GM12891 (cell line): ENCODE data around the gene FAM219A.

Experiments
- PAX5 ChIP-seq: IDR thresholded peaks from 2 replicates; pipeline ENCODE4 v1.6.1; 2011; ENCODE audit warnings: low read length, moderate library complexity, mild to moderate bottlenecking; ENCODE audit not compliant: insufficient read depth, severe bottlenecking
- POLR2A ChIP-seq: IDR thresholded peaks from 2 replicates; pipeline ENCODE4 v1.6.1; 2011; ENCODE audit warnings: low read depth, low read length, control low read depth
- POLR2AphosphoS5 ChIP-seq: IDR thresholded peaks from 2 replicates; pipeline ENCODE4 v1.6.1; 2011; ENCODE audit warnings: low read depth, low read length, control low read depth
- POU2F2 ChIP-seq: IDR thresholded peaks from 2 replicates; pipeline ENCODE4 v1.6.1; 2011; ENCODE audit warnings: low read depth, mild to moderate bottlenecking, control low read depth, low read length, moderate library complexity

DNA sequence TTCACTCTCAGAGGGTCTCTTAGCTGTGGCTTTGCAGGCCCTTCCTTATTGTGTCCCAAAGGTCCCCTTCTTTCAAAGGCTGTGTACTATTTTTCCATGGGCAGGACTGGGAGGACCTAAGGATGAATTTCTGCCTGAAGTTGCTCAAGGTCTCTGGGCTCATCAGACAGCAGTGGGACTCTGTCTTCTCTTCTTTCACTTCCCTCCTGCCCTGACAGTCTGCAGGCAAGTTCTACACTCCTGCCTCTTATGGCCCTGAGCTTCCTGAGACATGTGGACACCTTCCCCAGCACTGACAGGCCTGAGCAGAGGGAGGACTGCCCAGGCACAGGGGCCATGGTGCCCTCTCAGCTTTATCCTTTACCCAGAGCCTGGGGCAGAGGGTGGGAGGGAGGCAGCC, 49.6 kb upstream of the FAM219A start:
- TF ChIP-seq POLR2A (no peak), POLR2AphosphoS5 (no peak), PAX5 (no peak), POU2F2 (no peak)
